Muscle of leg (tissue), 11 donors: ENCODE measurements around the gene ZBP1. TPM values are rescaled to one million over a fixed set of nuclear protein-coding genes. Genes with fewer than 3 reads are reported as not detected.

ENCODE experiments used
- DNase-seq: peaks from one replicate; pipeline ENCODE4 v3.0.0; 2013
- H3K27ac ChIP-seq: one replicate; pipeline ENCODE4 v1.5.1; 2013; ENCODE audit warnings: mild to moderate bottlenecking, low read length, control low read depth
- H3K27me3 ChIP-seq: one replicate; pipeline ENCODE4 v1.6.1; 2013; ENCODE audit warnings: low read length; ENCODE audit not compliant: control insufficient read depth, insufficient read depth
- H3K36me3 ChIP-seq: one replicate; pipeline ENCODE4 v1.6.1; 2013; ENCODE audit warnings: low read length; ENCODE audit not compliant: control insufficient read depth, insufficient read depth
- H3K4me1 ChIP-seq: one replicate; pipeline ENCODE4 v1.6.1; 2013; ENCODE audit warnings: low read length; ENCODE audit not compliant: control insufficient read depth, insufficient read depth
- H3K4me3 ChIP-seq: one replicate; pipeline ENCODE4 v1.5.1; 2013; ENCODE audit warnings: low read length, control low read depth
- H3K9me3 ChIP-seq: replicated peaks from 2 replicates; pipeline ENCODE4 v1.6.1; 2013; ENCODE audit warnings: low read depth, low read length; ENCODE audit not compliant: control insufficient read depth
- WGBS: methylation state at CpG from one replicate; pipeline ENCODE4 v1.1.5; 2013; ENCODE audit warnings: missing lambda C conversion rate; ENCODE audit not compliant: insufficient coverage; 5-methylcytosine and 5-hydroxymethylcytosine counted together
- polyA plus RNA-seq, 8 donors: library from polyadenylated mRNA; unstranded; fragments of 120-200 nt; gene quantifications; one replicate each; pipeline versions ENCODE4 v1.2.1 to v1.2.3, GENCODE V29; 2013; ENCODE audit warnings: inconsistent platforms in 1 of 8, low replicate concordance in 1 of 8; ENCODE audit not compliant: insufficient read length in 8 of 8, insufficient read depth in 1 of 8
- total RNA-seq: library from RNA; stranded (reverse); fragments of 120-200 nt; gene quantifications from one replicate; pipeline ENCODE4 v1.2.4, GENCODE V29; 2013

Gene ZBP1
- total and polyA plus RNA-seq, 9 donors = 0.04 to 0.18 (median 0.11) TPM; not detected in 3

DNA sequence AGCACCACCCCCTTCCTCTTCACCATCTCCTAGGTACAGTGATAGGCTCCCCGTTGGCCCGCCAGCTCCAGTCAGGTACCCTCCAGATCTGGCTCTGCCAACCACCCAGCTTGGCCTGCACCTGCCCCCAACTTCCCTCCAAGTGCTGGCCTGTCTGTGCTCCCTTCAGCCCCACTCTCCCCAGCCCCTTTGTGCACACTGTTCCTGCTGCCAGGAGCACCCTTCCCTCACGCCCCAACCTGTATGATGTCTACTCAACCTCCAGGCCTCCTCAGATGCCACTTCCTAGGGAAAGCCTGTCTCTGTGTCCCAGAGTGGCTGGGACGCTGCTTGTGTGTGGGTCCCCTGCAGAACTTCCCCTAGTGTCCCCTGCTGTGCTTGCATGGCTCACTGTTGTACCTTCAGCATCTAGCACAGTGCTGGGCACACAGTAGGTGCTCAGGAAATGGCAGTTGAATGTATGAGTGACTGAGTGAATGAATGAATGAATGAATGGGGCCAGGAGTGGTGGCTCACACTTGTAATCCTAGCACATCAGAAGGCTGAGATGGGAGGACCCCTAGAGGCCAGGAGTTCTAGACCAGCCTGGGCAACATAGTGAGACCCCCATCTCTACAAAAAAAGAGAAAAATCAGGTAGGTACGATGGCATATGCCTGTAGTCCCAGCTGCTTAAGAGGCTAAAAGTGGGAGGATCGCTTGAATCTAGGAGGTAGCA lies 3.0 kb downstream of the ZBP1 start:
- no peak for DNase-seq
- H3K4me1 ChIP-seq = peaks cover 13% of the 10 kb centered on the region
- H3K27ac ChIP-seq = no peak overlapping the region
- no peaks in the 10 kb centered on the region for H3K36me3 ChIP-seq
- peaks cover 7% of the 10 kb centered on the region for H3K27me3 ChIP-seq
- 89% methylated on average over 5 of the region's 6 CpGs for WGBS
- H3K4me3 ChIP-seq = no peak overlapping the region
- H3K9me3 ChIP-seq = no peaks in the 10 kb centered on the region

DNA sequence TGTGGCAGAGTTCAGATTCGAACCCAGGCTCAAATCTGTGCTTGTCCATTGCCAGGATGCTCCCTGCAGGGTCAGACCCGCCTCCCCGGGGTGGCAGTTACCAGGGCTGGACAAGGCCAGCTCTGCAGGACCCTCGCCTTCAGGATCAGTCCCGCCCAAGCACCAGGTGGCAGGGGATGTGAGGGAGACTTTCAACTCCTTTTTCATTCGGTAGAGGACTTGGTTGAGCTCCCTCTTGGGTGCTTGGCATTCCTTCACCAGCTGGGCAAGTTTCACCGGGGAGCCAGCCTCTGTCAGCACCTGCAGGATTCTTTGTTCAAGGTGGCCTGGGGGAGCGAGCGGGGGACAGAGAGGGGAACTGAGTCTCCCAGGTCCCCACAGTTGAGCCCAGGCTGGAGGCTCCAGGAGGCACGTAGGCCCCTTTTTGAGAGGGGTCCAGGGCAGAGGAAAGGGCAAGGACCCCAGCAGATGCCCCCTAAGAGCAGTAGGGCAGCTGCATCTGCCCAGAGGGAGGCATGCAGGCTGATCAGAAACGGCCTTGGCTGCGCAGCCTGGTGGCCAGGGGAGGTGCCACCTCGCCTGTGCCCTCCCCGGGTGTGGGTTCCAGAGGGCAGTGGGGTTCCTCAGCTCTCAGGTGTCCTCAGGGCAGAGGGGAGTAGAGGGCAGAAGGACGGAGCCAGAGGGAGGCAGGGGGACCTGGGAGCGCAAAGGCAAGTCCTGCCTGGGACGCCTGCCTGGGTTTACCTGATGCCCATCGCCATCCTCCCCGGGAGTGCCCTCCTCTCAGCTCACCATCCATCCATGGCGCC lies 3.9 kb downstream of the ZBP1 start:
- Histone ChIP-seq H3K36me3 (no peaks in the 10 kb centered on the region), H3K27me3 (peaks cover 7% of the 10 kb centered on the region), H3K4me3 (no peak overlapping the region), H3K9me3 (no peaks in the 10 kb centered on the region), H3K27ac (no peak overlapping the region), H3K4me1 (peaks cover 13% of the 10 kb centered on the region)
- WGBS = 88% methylated on average over 15 of the region's 20 CpGs
- no peak for DNase-seq

DNA sequence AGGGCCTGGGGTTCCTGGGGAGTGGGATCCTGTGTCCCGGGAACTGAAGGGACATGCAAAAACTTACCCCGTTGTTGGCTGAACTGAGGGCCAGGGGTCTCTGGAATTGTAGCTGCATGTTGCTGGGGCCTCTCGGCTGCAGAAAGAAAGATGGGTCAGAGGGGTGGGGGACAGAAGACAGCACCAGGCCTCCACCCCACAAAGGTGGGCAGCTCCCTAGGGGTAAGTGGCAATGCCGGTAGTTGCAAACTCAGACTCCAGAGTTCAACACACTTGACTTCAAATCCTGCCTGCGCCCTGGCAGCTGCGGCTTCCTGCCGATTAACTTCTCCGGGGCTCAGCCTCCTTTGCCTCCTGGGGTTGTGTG lies 4.8 kb downstream of the ZBP1 start:
- no peak for DNase-seq
- Histone ChIP-seq H3K27ac (no peak overlapping the region), H3K36me3 (no peaks in the 10 kb centered on the region), H3K4me1 (peaks cover 11% of the 10 kb centered on the region), H3K9me3 (no peaks in the 10 kb centered on the region), H3K27me3 (peaks cover 7% of the 10 kb centered on the region), H3K4me3 (no peak overlapping the region)
- 93% methylated on average over 2 of the region's 8 CpGs for WGBS

DNA sequence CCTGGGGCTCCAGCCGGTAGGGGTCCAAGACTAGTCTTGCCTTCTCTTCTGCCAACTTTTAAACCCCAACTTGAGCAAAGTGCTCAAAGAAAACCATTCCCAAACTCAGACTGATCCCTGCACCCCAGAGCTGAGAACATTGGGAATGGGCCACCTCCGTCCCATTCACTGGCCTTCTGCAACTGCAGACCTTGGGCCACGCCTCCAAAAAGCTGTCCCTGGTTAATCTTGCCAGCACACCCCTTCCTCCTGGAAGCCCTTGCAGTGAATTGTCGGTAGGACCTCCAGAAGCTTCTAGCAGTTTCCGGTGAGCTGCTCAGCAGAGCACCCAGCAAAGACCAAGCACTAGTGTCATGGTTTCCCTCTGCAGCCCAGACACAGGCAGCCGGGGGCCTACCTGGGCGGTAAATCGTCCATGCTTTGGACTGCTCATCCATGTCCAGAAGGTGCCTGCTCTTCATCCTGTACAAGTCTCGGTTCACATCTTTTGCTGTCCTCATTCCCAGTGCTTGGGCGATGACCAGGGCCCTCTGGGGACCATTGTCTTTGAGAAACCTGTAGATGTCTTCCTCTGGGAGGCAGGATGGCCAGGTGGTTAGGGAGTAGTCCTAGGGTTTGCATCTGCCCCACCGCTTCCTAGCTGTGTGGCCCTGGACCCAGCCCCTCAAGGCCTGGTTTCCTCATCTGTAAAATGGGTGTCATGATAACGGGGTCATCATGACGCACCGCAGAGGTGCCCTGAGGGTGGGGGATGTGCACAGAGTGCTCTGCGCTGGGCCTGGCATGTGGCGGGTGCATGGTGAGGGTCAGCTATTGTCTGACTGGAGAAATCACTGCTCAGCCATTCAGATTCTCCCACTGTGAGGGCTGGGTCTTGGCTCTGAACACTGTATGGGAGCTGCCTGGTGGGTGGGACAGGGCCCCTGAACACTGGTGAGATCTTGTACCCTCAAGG lies 5.5 kb downstream of the ZBP1 start:
- Histone ChIP-seq H3K27me3 (peaks cover 10% of the 10 kb centered on the region), H3K4me3 (no peak overlapping the region), H3K9me3 (no peaks in the 10 kb centered on the region), H3K4me1 (peaks cover 5% of the 10 kb centered on the region), H3K27ac (no peak overlapping the region), H3K36me3 (no peaks in the 10 kb centered on the region)
- WGBS = 88% methylated on average over 13 of the region's 16 CpGs
- DNase-seq = no peak

DNA sequence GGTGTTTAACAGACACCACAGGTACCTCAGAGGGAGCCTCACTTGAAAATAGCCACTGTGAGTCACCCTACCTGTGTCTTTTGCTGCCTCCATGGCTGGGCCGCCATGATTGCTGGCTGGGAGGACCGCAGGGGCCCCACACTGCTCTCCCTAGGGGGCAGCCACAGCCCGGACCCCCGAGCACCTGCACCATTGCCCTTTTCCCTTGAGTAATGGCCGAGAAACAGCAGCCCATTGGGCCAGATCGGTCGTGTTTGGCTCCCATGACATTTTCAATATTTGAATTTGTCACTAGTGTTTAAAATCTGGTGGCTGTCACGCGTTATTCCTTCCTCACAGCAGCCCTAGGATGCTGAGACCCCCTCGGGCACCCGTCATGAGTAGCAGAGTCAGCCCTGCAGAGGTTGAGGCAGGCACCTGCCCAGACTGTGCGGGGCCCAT lies 6.7 kb downstream of the ZBP1 start:
- Histone ChIP-seq H3K4me3 (no peak overlapping the region), H3K9me3 (no peaks in the 10 kb centered on the region), H3K36me3 (no peaks in the 10 kb centered on the region), H3K27me3 (peaks cover 11% of the 10 kb centered on the region), H3K27ac (no peak overlapping the region), H3K4me1 (no peaks in the 10 kb centered on the region)
- DNase-seq = no peak
- 74% methylated on average over 11 of the region's 12 CpGs for WGBS

DNA sequence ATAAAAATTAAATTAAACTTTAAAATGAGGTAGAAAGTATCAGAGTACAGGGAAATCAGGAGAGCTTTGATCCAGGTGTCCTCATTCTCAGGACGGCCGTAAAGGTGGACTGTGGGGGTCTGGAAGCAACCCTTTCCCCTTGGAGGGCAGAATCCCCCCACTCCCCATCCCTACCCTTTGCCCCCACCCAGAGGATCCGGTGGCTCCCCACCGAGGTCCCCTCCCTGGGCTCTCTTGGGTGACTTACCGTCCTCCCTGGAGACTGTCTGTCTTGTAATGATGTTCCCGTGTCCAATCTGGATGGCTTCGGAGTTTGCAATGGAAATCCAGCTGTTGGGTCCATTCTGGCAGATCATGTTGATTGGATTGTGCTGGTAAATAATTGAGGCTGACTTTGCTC lies 7.3 kb downstream of the ZBP1 start:
- no peak for DNase-seq
- Histone ChIP-seq H3K36me3 (no peaks in the 10 kb centered on the region), H3K4me3 (no peak overlapping the region), H3K27me3 (peaks cover 11% of the 10 kb centered on the region), H3K27ac (no peak overlapping the region), H3K9me3 (no peaks in the 10 kb centered on the region), H3K4me1 (no peaks in the 10 kb centered on the region)
- 100% methylated on average over 1 of the region's 7 CpGs for WGBS

DNA sequence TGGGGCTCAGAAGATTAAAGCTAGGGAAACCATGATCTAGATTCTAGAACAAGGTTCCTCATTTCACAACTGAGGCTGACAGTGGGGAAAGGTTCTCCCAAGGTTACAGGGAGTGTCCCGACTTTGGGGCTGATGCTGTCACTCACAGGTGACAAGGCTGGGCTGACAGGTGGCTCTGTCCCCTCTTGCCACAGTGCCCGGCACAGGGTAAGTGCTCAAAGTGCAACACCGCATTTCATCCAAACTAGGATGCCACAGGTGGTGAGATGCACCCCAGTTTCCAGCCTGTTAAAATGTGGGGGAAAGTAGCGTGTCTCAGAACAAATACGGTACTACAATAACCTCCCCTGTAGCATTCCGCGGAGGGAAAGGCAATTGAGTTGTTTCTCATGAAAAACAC lies 7.8 kb downstream of the ZBP1 start:
- peaks cover 10% of the 10 kb centered on the region for H3K27me3 ChIP-seq

DNA sequence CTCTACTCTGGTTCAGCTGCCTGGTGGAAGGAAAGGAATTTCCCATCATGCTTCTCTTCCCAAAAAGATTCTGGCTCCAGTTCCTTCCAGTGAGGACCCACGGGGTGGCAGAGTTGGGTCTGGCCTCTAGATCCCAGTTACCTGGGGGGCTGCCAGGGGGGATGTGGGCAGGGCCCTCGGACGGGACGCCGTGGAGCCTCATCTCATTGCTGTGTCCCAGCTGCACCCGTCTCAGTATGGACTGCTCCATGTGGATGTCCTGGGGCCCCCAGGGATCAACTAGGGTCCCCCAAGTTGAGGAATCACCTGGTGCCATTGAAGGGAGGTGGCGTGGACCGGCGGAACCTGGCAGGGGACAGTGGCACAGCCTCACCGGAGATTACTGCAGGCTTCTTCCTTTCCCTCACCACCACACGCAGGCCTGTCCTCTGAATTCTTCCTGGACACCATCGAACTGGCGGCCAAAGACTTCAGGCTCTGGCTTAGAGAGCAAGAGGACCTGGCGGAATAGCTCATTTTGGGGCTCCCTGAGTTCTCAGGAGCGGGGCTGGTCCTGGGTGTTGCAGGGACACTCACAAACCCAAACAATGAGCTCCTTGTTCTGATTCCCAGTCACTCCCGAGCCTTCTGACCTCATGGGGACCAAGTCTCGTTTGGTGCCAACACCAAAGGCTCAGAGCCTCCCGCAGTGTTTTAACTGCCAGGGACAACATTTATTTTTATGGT lies 8.5 kb downstream of the ZBP1 start:
- no peak overlapping the region for H3K27ac ChIP-seq
- no peak for DNase-seq

More for the DNA sequence above, 7.8 kb downstream of the ZBP1 start:
- DNase-seq = no peak
- Histone ChIP-seq H3K36me3 (no peaks in the 10 kb centered on the region), H3K27ac (no peak overlapping the region), H3K4me3 (no peak overlapping the region), H3K9me3 (no peaks in the 10 kb centered on the region), H3K4me1 (no peaks in the 10 kb centered on the region)
- WGBS = 88% methylated on average over 2 of the region's 7 CpGs

DNA sequence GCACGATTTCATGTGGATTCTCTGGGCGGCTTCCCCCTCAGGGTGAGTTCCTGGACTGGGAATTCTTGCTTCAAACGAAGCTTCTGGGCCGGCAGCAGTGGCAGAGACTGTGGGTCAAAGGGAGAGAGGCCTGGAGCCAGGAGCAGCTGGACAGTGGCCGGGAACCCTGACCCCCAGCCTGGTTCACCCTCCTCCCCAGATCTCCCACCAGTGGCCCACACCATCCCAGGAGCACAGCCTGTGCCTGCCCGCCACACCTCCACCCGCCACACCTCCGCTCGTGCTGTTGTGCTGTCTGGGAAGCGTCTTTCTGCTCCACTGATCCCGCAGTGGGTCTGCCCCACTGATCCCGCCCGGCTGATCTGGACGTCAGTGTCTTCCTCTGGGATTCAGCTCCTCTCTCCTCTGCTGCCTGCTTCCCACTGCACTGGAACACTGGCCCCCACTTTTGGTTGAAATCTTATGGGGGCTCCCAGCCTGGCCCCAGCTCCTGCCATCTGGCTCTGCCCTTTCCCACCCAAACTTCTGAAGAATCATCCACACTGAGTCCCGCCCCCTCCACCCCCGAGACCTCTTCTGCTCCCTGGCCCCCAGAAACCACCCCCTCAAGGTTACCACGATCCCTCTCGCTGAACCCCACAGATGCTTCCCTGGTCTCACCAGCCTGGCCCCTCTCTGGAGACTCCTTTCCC lies 9.8 kb downstream of the ZBP1 start:
- DNase-seq = no peak
- H3K27ac ChIP-seq = no peak overlapping the region
- no peaks in the 10 kb centered on the region for H3K4me1 ChIP-seq
- no peaks in the 10 kb centered on the region for H3K36me3 ChIP-seq
- no peaks in the 10 kb centered on the region for H3K9me3 ChIP-seq
- peaks cover 6% of the 10 kb centered on the region for H3K27me3 ChIP-seq
- WGBS = 56% methylated on average over 16 of the region's 18 CpGs
- no peak overlapping the region for H3K4me3 ChIP-seq

More for the DNA sequence above, 8.5 kb downstream of the ZBP1 start:
- Histone ChIP-seq H3K27me3 (peaks cover 9% of the 10 kb centered on the region), H3K36me3 (no peaks in the 10 kb centered on the region), H3K4me1 (no peaks in the 10 kb centered on the region), H3K9me3 (no peaks in the 10 kb centered on the region), H3K4me3 (no peak overlapping the region)
- 76% methylated on average over 10 of the region's 18 CpGs for WGBS
